Astrocyte (in vitro differentiated cells and primary cell): ENCODE results near the gene DNAJC12. TPM values are rescaled to one million over a fixed set of nuclear protein-coding genes. Genes with fewer than 3 reads are reported as not detected.
"Not testable (repeated sequence)": the region's sequence is repeated elsewhere in the genome, so short reads cannot be mapped to it uniquely, and the experiment has no call there.

Experiments used
- DNase-seq: peaks from one replicate; pipeline ENCODE4 v3.0.0-alpha.2; 2010; ENCODE audit warnings: low read depth
- FAIRE-seq: peaks from 2 replicates; lab custom pipeline; 2011; peaks lifted over from hg19 to GRCh38; lab: Jason Lieb, UNC
- H2AFZ ChIP-seq: 2 replicates; pipeline ENCODE4 v1.6.0; 2012; ENCODE audit warnings: low read depth, low read length, inconsistent platforms
- H3K27ac ChIP-seq: 2 replicates; pipeline ENCODE4 v1.5.1; 2011; ENCODE audit warnings: low read depth, low read length, inconsistent platforms
- H3K27me3 ChIP-seq: 2 replicates; pipeline ENCODE4 v1.6.0; 2011; ENCODE audit warnings: low read length, inconsistent platforms; ENCODE audit not compliant: insufficient read depth
- H3K36me3 ChIP-seq: 2 replicates; pipeline ENCODE4 v1.5.1; 2011; ENCODE audit warnings: low read length, inconsistent platforms; ENCODE audit not compliant: insufficient read depth
- H3K4me1 ChIP-seq: 2 replicates; pipeline ENCODE4 v1.5.1; 2011; ENCODE audit warnings: low read length, inconsistent platforms; ENCODE audit not compliant: insufficient read depth
- H3K4me2 ChIP-seq: 2 replicates; pipeline ENCODE4 v1.6.0; 2012; ENCODE audit warnings: low read length, inconsistent platforms
- H3K4me3 ChIP-seq: 2 replicates; pipeline ENCODE4 v1.5.1; 2011; ENCODE audit warnings: low read depth, mild to moderate bottlenecking, low read length, inconsistent platforms; ENCODE audit not compliant: insufficient read depth
- H3K79me2 ChIP-seq: 2 replicates; pipeline ENCODE4 v1.6.0; 2012; ENCODE audit warnings: mild to moderate bottlenecking, low read length, inconsistent platforms; ENCODE audit not compliant: insufficient read depth
- H3K9ac ChIP-seq: 2 replicates; pipeline ENCODE4 v1.6.0; 2012; ENCODE audit warnings: mild to moderate bottlenecking, low read length, inconsistent platforms
- H3K9me3 ChIP-seq: 2 replicates; pipeline ENCODE4 v1.5.1; 2012; ENCODE audit warnings: low read depth, mild to moderate bottlenecking, low read length, inconsistent platforms; ENCODE audit not compliant: insufficient read depth
- H4K20me1 ChIP-seq: 2 replicates; pipeline ENCODE4 v1.6.0; 2012; ENCODE audit warnings: low read length, inconsistent platforms; ENCODE audit not compliant: insufficient read depth
- H3K27ac Mint-ChIP-seq: one replicate; pipeline ENCODE4 v1.8.0; 2021; ENCODE audit warnings: mild to moderate bottlenecking, mixed read lengths; ENCODE audit not compliant: unreplicated experiment
- H3K27me3 Mint-ChIP-seq: one replicate; pipeline ENCODE4 v1.8.0; 2021; ENCODE audit warnings: low read depth, mixed read lengths; ENCODE audit not compliant: unreplicated experiment
- H3K36me3 Mint-ChIP-seq: one replicate; pipeline ENCODE4 v1.8.0; 2021; ENCODE audit warnings: low read depth, mixed read lengths; ENCODE audit not compliant: unreplicated experiment
- H3K4me1 Mint-ChIP-seq: one replicate; pipeline ENCODE4 v1.8.0; 2021; ENCODE audit warnings: low read depth, mixed read lengths; ENCODE audit not compliant: unreplicated experiment
- H3K4me3 Mint-ChIP-seq: one replicate; pipeline ENCODE4 v1.8.0; 2021; ENCODE audit warnings: mild to moderate bottlenecking, moderate library complexity, mixed read lengths; ENCODE audit not compliant: unreplicated experiment
- H3K9me3 Mint-ChIP-seq: one replicate; pipeline ENCODE4 v1.8.0; 2021; ENCODE audit warnings: mild to moderate bottlenecking, mixed read lengths; ENCODE audit not compliant: unreplicated experiment
- EZH2 ChIP-seq: IDR thresholded peaks from 2 replicates; pipeline ENCODE4 v1.6.1; 2012; ENCODE audit warnings: mild to moderate bottlenecking, low read length, inconsistent platforms; ENCODE audit not compliant: insufficient read depth
- total RNA-seq: library from RNA; stranded (reverse); gene quantifications from 2 replicates; pipeline ENCODE4 v1.2.1, GENCODE V29; 2021
- TF ChIP-seq, protein P1 (sequence below): IDR thresholded peaks from 2 replicates; pipeline ENCODE4 v1.5.1; 2011; ENCODE audit warnings: low read depth, mild to moderate bottlenecking, inconsistent platforms, low read length, moderate library complexity; ENCODE audit not compliant: insufficient read depth

Gene DNAJC12
- total RNA-seq, 1 donor from 2014 or later = 2.1 TPM

DNA sequence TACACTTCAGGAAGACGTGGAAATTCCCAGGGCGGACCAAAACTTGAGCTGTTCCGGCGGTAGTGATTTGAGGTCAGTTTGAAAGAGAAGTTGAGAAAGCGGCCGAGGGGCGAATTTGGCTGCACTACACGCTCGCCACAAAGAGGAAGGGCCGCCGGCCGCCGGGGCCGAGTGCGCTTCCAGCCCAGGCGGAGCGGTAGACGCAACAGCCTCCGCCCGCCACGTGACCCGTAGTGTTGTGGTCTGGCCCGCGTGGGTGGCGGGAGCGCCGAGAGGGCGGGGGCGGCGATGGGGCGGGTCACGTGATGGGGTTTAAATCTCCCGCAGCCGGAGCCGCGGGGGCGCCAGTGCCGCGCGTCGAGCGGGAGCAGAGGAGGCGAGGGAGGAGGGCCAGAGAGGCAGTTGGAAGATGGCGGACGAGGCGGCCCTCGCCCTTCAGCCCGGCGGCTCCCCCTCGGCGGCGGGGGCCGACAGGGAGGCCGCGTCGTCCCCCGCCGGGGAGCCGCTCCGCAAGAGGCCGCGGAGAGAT is 46.4 kb upstream of the DNAJC12 start, which contains the start of gene SIRT1:
TSS of gene SIRT1 (plus strand) at position 344 of the 529 bp plus-strand sequence. CDS start at position 410, 66 bp downstream.
- peak within 1 kb of the TSS; percentile 97 for H2AFZ ChIP-seq
- TF ChIP-seq EZH2 = no peak
- TF ChIP-seq, protein P1, sequence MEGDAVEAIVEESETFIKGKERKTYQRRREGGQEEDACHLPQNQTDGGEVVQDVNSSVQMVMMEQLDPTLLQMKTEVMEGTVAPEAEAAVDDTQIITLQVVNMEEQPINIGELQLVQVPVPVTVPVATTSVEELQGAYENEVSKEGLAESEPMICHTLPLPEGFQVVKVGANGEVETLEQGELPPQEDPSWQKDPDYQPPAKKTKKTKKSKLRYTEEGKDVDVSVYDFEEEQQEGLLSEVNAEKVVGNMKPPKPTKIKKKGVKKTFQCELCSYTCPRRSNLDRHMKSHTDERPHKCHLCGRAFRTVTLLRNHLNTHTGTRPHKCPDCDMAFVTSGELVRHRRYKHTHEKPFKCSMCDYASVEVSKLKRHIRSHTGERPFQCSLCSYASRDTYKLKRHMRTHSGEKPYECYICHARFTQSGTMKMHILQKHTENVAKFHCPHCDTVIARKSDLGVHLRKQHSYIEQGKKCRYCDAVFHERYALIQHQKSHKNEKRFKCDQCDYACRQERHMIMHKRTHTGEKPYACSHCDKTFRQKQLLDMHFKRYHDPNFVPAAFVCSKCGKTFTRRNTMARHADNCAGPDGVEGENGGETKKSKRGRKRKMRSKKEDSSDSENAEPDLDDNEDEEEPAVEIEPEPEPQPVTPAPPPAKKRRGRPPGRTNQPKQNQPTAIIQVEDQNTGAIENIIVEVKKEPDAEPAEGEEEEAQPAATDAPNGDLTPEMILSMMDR = no peak
- peaks cover 41% of the 10 kb centered on the region for H3K79me2 ChIP-seq
- FAIRE-seq (no peak), DNase-seq (peak; percentile 81)
- H3K9me3 ChIP-seq = no peaks in the 10 kb centered on the region
- H4K20me1 ChIP-seq = peaks cover 27% of the 10 kb centered on the region
- H3K4me2 ChIP-seq = peak within 1 kb of the TSS; percentile 98
- H3K4me1 Mint-ChIP-seq = no peaks in the 10 kb centered on the region
- H3K36me3 ChIP-seq = peaks cover 16% of the 10 kb centered on the region
- peak within 1 kb of the TSS; percentile 84 for H3K9ac ChIP-seq
- peak within 1 kb of the TSS; percentile 90 for H3K4me3 Mint-ChIP-seq
- H3K4me3 ChIP-seq = peak within 1 kb of the TSS; percentile 92
- peak within 1 kb of the TSS; percentile 77 for H3K27ac ChIP-seq
- H3K27me3 Mint-ChIP-seq = no peaks in the 10 kb centered on the region
- H3K9me3 Mint-ChIP-seq = no peaks in the 10 kb centered on the region
- H3K36me3 Mint-ChIP-seq = peaks cover 4% of the 10 kb centered on the region
- H3K27ac Mint-ChIP-seq = peak within 1 kb of the TSS; percentile 78
- peaks cover 3% of the 10 kb centered on the region for H3K4me1 ChIP-seq
- no peaks in the 10 kb centered on the region for H3K27me3 ChIP-seq

DNA sequence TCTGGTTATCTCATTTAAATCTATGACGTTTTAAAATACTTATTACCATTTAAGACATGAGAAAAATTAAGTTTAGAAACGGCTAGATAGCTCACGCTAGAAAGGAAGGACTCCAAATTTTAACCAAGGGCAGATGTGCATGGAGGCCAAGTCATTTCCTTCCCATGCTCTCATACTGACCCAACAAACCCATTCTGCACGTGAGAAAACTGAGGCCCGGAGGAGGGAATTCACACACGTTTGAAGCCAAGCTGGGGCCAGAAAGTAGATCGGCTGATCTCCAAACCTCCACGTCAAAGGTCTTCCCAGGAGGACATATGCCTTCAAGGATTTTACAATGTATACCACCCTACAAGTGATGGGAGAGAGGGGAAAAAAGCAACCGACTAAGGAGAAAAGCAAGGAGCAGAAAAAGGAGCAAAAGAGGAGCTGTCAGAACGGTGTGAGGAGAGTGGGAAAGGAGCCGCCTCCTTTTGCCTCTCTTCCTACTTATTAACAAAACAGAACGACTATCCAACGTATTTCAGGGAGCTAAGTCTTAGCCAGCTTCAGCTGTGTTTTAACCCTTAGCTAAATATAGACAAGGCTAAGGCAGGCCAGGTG is 45.8 kb upstream of the DNAJC12 start:
- H3K27ac Mint-ChIP-seq = peak overlapping the region; percentile 27
- Histone ChIP-seq H3K36me3 (peaks cover 11% of the 10 kb centered on the region), H3K4me2 (peak overlapping the region; percentile 98), H3K79me2 (peaks cover 35% of the 10 kb centered on the region), H4K20me1 (peaks cover 27% of the 10 kb centered on the region), H3K9me3 (no peaks in the 10 kb centered on the region), H3K4me3 (peak overlapping the region; percentile 92), H3K27ac (peak overlapping the region; percentile 77), H3K4me1 (peaks cover 3% of the 10 kb centered on the region), H3K9ac (peak overlapping the region; percentile 84), H3K27me3 (no peaks in the 10 kb centered on the region), H2AFZ (peak overlapping the region; percentile 97)
- H3K36me3 Mint-ChIP-seq = peaks cover 3% of the 10 kb centered on the region
- H3K27me3 Mint-ChIP-seq = no peaks in the 10 kb centered on the region
- DNase-seq (no peak), FAIRE-seq (no peak)
- no peaks in the 10 kb centered on the region for H3K4me1 Mint-ChIP-seq
- peak overlapping the region; percentile 88 for H3K4me3 Mint-ChIP-seq
- TF ChIP-seq, protein P1 = no peak
- no peak for TF ChIP-seq EZH2
- no peaks in the 10 kb centered on the region for H3K9me3 Mint-ChIP-seq

DNA sequence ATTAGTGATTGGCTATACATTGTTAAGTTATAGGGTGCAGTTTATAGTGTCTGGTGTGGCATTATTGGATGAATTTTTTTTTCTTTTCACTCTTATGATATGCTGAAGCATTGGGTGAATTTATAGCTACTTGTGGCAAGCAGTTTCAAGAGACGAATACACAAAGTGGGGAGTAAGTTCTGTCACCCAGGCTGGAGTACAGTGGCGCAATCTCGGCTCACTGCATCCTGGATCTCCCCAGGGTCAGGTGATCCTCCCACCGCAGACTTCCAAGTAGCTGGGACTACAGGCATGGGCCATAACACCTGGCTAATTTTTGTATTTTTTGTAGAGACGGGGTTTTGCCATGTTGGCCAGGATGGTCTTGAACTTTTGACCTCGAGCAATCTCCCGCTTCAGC is 40.1 kb upstream of the DNAJC12 start:
- H3K9me3 ChIP-seq = no peaks in the 10 kb centered on the region
- TF ChIP-seq EZH2 = no peak
- TF ChIP-seq, protein P1 = no peak
- Mint-ChIP-seq H3K36me3 (no peaks in the 10 kb centered on the region), H3K4me3 (no peak overlapping the region), H3K9me3 (no peaks in the 10 kb centered on the region), H3K27ac (no peak overlapping the region), H3K4me1 (no peaks in the 10 kb centered on the region), H3K27me3 (peaks cover 4% of the 10 kb centered on the region)
- H3K27me3 ChIP-seq = peaks cover 3% of the 10 kb centered on the region
- H3K4me1 ChIP-seq = no peaks in the 10 kb centered on the region
- no peak overlapping the region for H3K4me2 ChIP-seq
- H3K36me3 ChIP-seq = no peaks in the 10 kb centered on the region
- DNase-seq (no peak), FAIRE-seq (no peak)
- H3K27ac ChIP-seq = no peak overlapping the region
- no peaks in the 10 kb centered on the region for H3K79me2 ChIP-seq
- H3K9ac ChIP-seq = no peak overlapping the region
- H3K4me3 ChIP-seq = no peak overlapping the region
- no peak overlapping the region for H2AFZ ChIP-seq
- H4K20me1 ChIP-seq = no peaks in the 10 kb centered on the region

DNA sequence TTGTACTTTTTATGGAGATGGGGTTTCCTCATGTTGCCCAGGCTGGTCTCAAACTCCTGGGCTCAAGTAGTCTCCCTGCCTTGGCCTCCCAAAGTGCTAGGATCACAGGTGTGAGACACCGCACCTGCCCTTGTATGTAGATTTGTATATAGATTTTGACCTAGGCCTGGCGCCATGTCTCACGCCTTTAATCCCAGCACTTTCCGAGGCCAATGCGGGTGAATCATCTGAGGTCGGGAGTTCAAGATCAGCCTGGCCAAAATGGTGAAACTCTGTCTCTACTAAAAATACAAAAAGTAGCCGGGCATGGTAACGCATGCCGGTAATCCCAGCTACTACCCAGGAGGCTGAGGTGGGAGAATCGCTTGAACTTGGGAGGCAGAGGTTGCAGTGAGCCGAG is 39.4 kb upstream of the DNAJC12 start:
- H3K36me3 Mint-ChIP-seq, H3K27ac ChIP-seq, H3K27me3 ChIP-seq, FAIRE-seq, H3K27me3 Mint-ChIP-seq, H3K27ac Mint-ChIP-seq, H3K9me3 Mint-ChIP-seq, H3K4me2 ChIP-seq, H4K20me1 ChIP-seq, H3K9ac ChIP-seq, H3K4me1 Mint-ChIP-seq, DNase-seq, H3K4me1 ChIP-seq, H3K9me3 ChIP-seq, H3K36me3 ChIP-seq, H3K4me3 ChIP-seq, H2AFZ ChIP-seq, H3K79me2 ChIP-seq, H3K4me3 Mint-ChIP-seq: not testable (repeated sequence)
